Measurements from ENCODE around the gene CRMP1. TPM values are rescaled to one million over a fixed set of nuclear protein-coding genes. Genes with fewer than 3 reads are reported as not detected.

Gene CRMP1
- total and polyA plus RNA-seq, 2 of the 8 experiments (the other 6 are each of a cell fraction or from before 2014, with no cell fraction given): 120 to 131 TPM

DNA sequence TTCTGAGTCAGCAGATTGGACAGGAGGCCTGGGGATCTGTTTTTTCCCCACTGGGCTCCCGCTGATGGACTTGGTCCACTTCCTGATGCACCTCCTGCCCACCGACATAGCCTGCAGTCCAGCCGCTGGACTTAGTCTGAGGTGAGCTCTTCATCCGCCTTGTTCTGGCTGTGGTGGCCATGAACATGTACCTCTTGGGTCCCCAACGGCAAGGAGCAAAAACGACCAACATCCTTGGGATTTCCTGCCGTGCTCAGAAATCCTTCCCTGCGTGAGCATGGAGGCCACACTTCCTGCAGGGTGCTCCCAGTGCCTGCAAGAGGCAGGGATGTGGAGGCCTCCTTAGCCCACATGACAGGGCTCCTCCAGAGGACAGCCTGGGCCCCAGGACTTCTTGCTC, 76.8 kb downstream of the CRMP1 start:
- Histone ChIP-seq H3K27ac (ENCODE audit: low read depth, low read length) (no peak overlapping the region), H2AFZ (ENCODE audit: low read length) (no peak overlapping the region), H3K18ac (ENCODE audit: extremely low read depth, low read length) (no peak overlapping the region), H2BK5ac (ENCODE audit: low read depth, low read length) (no peak overlapping the region), H3K9me3 (ENCODE audit: insufficient read depth in 2 of 2, low read depth in 1 of 2, low read length in 1 of 2) (no peaks in the 10 kb centered on the region), H4K91ac (replicated peaks; ENCODE audit: insufficient read length, low read length) (no peak overlapping the region), H2BK120ac (replicated peaks; ENCODE audit: low read depth, low read length) (no peak overlapping the region), H2AK5ac (ENCODE audit: low read depth, low read length) (no peak overlapping the region), H4K20me1 (replicated peaks in 1 of 2; ENCODE audit: control insufficient read depth in 1 of 2, insufficient read depth in 2 of 2, low read length in 2 of 2) (peaks cover 0 to 9% of the 10 kb centered on the region in 2 experiments), H3K79me2 (ENCODE audit: control insufficient read depth in 1 of 2, insufficient read depth in 2 of 2, low read length in 2 of 2) (no peaks in the 10 kb centered on the region), H3K4ac (replicated peaks; ENCODE audit: insufficient read length, low read depth, low read length) (no peak overlapping the region), H3K14ac (ENCODE audit: insufficient read length) (no peak overlapping the region), H3K4me2 (ENCODE audit: insufficient read depth in 1 of 2, low read depth in 2 of 2, low read length in 2 of 2) (no peak overlapping the region), H2BK12ac (ENCODE audit: low read depth, low read length) (no peak overlapping the region), H4K8ac (ENCODE audit: extremely low read depth, insufficient read depth, low read length) (no peak overlapping the region), H2BK20ac (ENCODE audit: low read length) (no peak overlapping the region), H3K79me1 (ENCODE audit: low read depth, low read length) (peaks cover 7% of the 10 kb centered on the region; the same call in 1 of the 2 replicates), H3K23me2 (ENCODE audit: low read depth, low read length) (peaks cover 1% of the 10 kb centered on the region; the same call in 1 of the 2 replicates), H3K9ac (replicated peaks in 1 of 4; ENCODE audit: extremely low read depth in 1 of 4, low read depth in 3 of 4, low read length in 3 of 4) (no peak overlapping the region), H3K23ac (ENCODE audit: insufficient read length) (no peak overlapping the region), H2BK15ac (ENCODE audit: low read length) (no peak overlapping the region), H3K36me3 (ENCODE audit: control insufficient read depth in 2 of 4, insufficient read depth in 4 of 4, low read length in 3 of 4) (peaks cover 6 to 15% (median 13%) of the 10 kb centered on the region in 4 experiments; a peak in 7 of 8 replicates), H3K27me3 (replicated peaks in 1 of 4; ENCODE audit: control insufficient read depth in 3 of 4, extremely low read depth in 1 of 4, insufficient read depth in 3 of 4, low read length in 3 of 4) (no peaks in the 10 kb centered on the region; a peak in 1 of 7 replicates), H4K5ac (ENCODE audit: insufficient read length, low read depth, low read length) (no peak overlapping the region), H3K4me3 (ENCODE audit: extremely low read depth in 1 of 4, insufficient read depth in 2 of 4, low read depth in 3 of 4, low read length in 4 of 4) (no peak overlapping the region), H3K56ac (replicated peaks; ENCODE audit: insufficient read length, low read depth, low read length) (no peak overlapping the region), H3K4me1 (replicated peaks in 1 of 4; ENCODE audit: control insufficient read depth in 3 of 4, insufficient read depth in 4 of 4, low read length in 3 of 4) (no peaks in the 10 kb centered on the region; a peak in 1 of 7 replicates)
- FAIRE-seq (no peak), DNase-seq (ENCODE audit: low read depth in 1 of 2, low spot score in 2 of 2) (no peak)
- ChIA-PET POLR2A (ENCODE audit: partially characterized antibody) (no interaction called here), CTCF (ENCODE audit: partially characterized antibody) (no interaction called here)
- 85% methylated on average over 8 of the region's 8 CpGs; no CpG with 5 or more reads in 1 of the 2 experiments for WGBS, 2 experiments (ENCODE audit: extremely low coverage in 1 of 2, insufficient coverage in 1 of 2, insufficient read length in 1 of 2, insufficient replicate concordance in 2 of 2, low coverage in 1 of 2, low lambda C conversion rate in 2 of 2, missing lambda C conversion rate in 1 of 2)
- TF ChIP-seq EZH2 (IDR thresholded peaks at IDR 0.05; ENCODE audit: low read depth, low read length, severe bottlenecking): no peak
- TF ChIP-seq SAP30 (IDR thresholded peaks at IDR 0.05; ENCODE audit: insufficient read depth, insufficient replicate concordance, low read length): no peak
- no peak for TF ChIP-seq SRF (IDR thresholded peaks at IDR 0.05; ENCODE audit: low read depth, low read length)
- TF ChIP-seq TBP (IDR thresholded peaks at IDR 0.05; ENCODE audit: low read depth, low read length): no peak
- no peak for TF ChIP-seq ASH2L (IDR thresholded peaks at IDR 0.05; ENCODE audit: low read length)
- no peak for TF ChIP-seq CHD2 (IDR thresholded peaks at IDR 0.05; ENCODE audit: low read length)
- no peak for TF ChIP-seq YY1 (IDR thresholded peaks at IDR 0.05; ENCODE audit: low read depth, low read length)
- TF ChIP-seq, protein P1, sequence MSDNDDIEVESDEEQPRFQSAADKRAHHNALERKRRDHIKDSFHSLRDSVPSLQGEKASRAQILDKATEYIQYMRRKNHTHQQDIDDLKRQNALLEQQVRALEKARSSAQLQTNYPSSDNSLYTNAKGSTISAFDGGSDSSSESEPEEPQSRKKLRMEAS (IDR thresholded peaks at IDR 0.05): no peak
- TF ChIP-seq, protein P2, sequence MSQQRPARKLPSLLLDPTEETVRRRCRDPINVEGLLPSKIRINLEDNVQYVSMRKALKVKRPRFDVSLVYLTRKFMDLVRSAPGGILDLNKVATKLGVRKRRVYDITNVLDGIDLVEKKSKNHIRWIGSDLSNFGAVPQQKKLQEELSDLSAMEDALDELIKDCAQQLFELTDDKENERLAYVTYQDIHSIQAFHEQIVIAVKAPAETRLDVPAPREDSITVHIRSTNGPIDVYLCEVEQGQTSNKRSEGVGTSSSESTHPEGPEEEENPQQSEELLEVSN (IDR thresholded peaks at IDR 0.05): no peak
- TF ChIP-seq JUN (IDR thresholded peaks at IDR 0.05; ENCODE audit: low read depth, low read length): no peak
- no peak for TF ChIP-seq SP1 (IDR thresholded peaks at IDR 0.05; ENCODE audit: low read depth, low read length)

All from H1 (cell line).